SK-N-SH (cell line): ENCODE data around the gene ADGRA1. TPM values are rescaled to one million over a fixed set of nuclear protein-coding genes. Genes with fewer than 3 reads are reported as not detected.

ENCODE experiments used
- CTCF ChIA-PET: fragments of 300-600, 350-600 bp; formaldehyde crosslinking; extraction: SDS; loops from one replicate; lab custom pipeline; 2021; lab: Yijun Ruan, JAX
- POLR2A ChIA-PET: fragments of 350-600 bp; sonication (Branson Sonifier 250); formaldehyde crosslinking; extraction: SDS; loops from one replicate; lab custom pipeline; 2020; ENCODE audit warnings: antibody characterized with exemption, inconsistent platforms; lab: Yijun Ruan, JAX
- DNase-seq: peaks from one replicate; pipeline ENCODE4 v3.0.0; 2012
- H2AFZ ChIP-seq: fragments of 200-600 bp; sonication (generic); 2 replicates; pipeline ENCODE4 v1.8.1; 2016; ENCODE audit warnings: antibody characterized with exemption, mild to moderate bottlenecking, low read depth
- H3F3A ChIP-seq: fragments of 200-600 bp; sonication (generic); replicated peaks from 2 replicates; pipeline ENCODE3; 2016; ENCODE audit warnings: antibody characterized with exemption, mild to moderate bottlenecking; ENCODE audit not compliant: insufficient read depth
- H3K27ac ChIP-seq, 2 experiments: fragments of 200-500 bp in 1 of 2; fragments of 200-600 bp in 1 of 2; sonication (Bioruptor generic) in 1 of 2; sonication (generic), shearing (Covaris generic) in 1 of 2; 2 replicates each; pipeline versions ENCODE4 v1.5.1 to v1.6.1; 2014 to 2016; ENCODE audit warnings: low read depth in 2 of 2, inconsistent platforms in 1 of 2, low read length in 1 of 2, mild to moderate bottlenecking in 1 of 2, mixed read lengths in 1 of 2
- H3K27me3 ChIP-seq: fragments of 200-600 bp; sonication (generic), shearing (Covaris generic); 2 replicates; pipeline ENCODE4 v1.6.1; 2016; ENCODE audit warnings: mixed run types; ENCODE audit not compliant: insufficient read depth
- H3K36me3 ChIP-seq, 2 experiments: fragments of 200-500 bp in 1 of 2; fragments of 200-600 bp in 1 of 2; sonication (Bioruptor generic) in 1 of 2; sonication (generic) in 1 of 2; replicated peaks in 1 of 2; 2 replicates each; pipeline versions ENCODE3 to v1.5.1; 2014 to 2016; ENCODE audit warnings: low read length in 1 of 2, mild to moderate bottlenecking in 1 of 2; ENCODE audit not compliant: insufficient read depth in 2 of 2, control insufficient read depth in 1 of 2
- H3K4me1 ChIP-seq, 2 experiments: fragments of 200-500 bp in 1 of 2; fragments of 200-600 bp in 1 of 2; sonication (Bioruptor generic) in 1 of 2; sonication (generic), shearing (Covaris generic) in 1 of 2; 2 replicates each; pipeline versions ENCODE4 v1.5.1 to v1.6.1; 2014 to 2016; ENCODE audit warnings: low read depth in 1 of 2, low read length in 1 of 2, mixed run types in 1 of 2; ENCODE audit not compliant: insufficient read depth in 2 of 2, control insufficient read depth in 1 of 2
- H3K4me2 ChIP-seq: fragments of 200-600 bp; sonication (generic), shearing (Covaris generic); 2 replicates; pipeline ENCODE4 v1.6.1; 2017; ENCODE audit warnings: mixed run types
- H3K4me3 ChIP-seq, 2 experiments: fragments of 200-500 bp in 1 of 2; fragments of 200-600 bp in 1 of 2; sonication (Bioruptor generic) in 1 of 2; sonication (generic), shearing (Covaris generic) in 1 of 2; 2 replicates each; pipeline versions ENCODE4 v1.5.1 to v1.8.1; 2014 to 2016; ENCODE audit warnings: low read depth in 2 of 2, inconsistent platforms in 1 of 2, low read length in 1 of 2, mild to moderate bottlenecking in 1 of 2, mixed read lengths in 1 of 2, moderate library complexity in 1 of 2
- H3K79me2 ChIP-seq: fragments of 200-600 bp; sonication (generic); 2 replicates; pipeline ENCODE4 v1.8.1; 2017; ENCODE audit warnings: mild to moderate bottlenecking; ENCODE audit not compliant: insufficient read depth
- H3K9ac ChIP-seq: fragments of 200-600 bp; sonication (generic); 2 replicates; pipeline ENCODE4 v1.6.1; 2017; ENCODE audit warnings: mixed run types
- H3K9me2 ChIP-seq: fragments of 200-600 bp; sonication (generic); 2 replicates; pipeline ENCODE4 v1.6.1; 2017; ENCODE audit warnings: mixed run types
- H3K9me3 ChIP-seq: fragments of 200-600 bp; sonication (generic); 2 replicates; pipeline ENCODE4 v1.6.1; 2017; ENCODE audit warnings: mixed run types, mild to moderate bottlenecking, moderate library complexity
- H4K20me1 ChIP-seq: fragments of 200-600 bp; sonication (generic); 2 replicates; pipeline ENCODE4 v1.6.1; 2017; ENCODE audit warnings: mild to moderate bottlenecking, mixed run types; ENCODE audit not compliant: insufficient read depth
- EP300 ChIP-seq, 2 experiments: IDR thresholded peaks; 2 replicates each; pipeline versions ENCODE4 v1.4.0 to v1.6.1; 2012; ENCODE audit warnings: borderline replicate concordance in 1 of 2, low read depth in 1 of 2, low read length in 1 of 2
- FOSL2 ChIP-seq: IDR thresholded peaks from 2 replicates; pipeline ENCODE4 v1.4.0; 2012; ENCODE audit warnings: low read depth, mild to moderate bottlenecking, moderate library complexity, borderline replicate concordance
- GABPA ChIP-seq: IDR thresholded peaks from 2 replicates; pipeline ENCODE4 v1.4.0; 2012; ENCODE audit warnings: low read depth, mild to moderate bottlenecking
- GATA2 ChIP-seq: sonication (generic); formaldehyde crosslinking; IDR thresholded peaks from 2 replicates; pipeline ENCODE4 v1.5.0; 2020; ENCODE audit warnings: mild to moderate bottlenecking, missing genetic modification reagents
- MXI1 ChIP-seq: IDR thresholded peaks from 2 replicates; pipeline ENCODE4 v1.6.1; 2012; ENCODE audit warnings: mild to moderate bottlenecking, low read depth, low read length, improper control_type of control experiment
- NFIC ChIP-seq: IDR thresholded peaks from 2 replicates; pipeline ENCODE4 v1.4.0; 2012; ENCODE audit warnings: borderline replicate concordance
- POLR2AphosphoS5 ChIP-seq: IDR thresholded peaks from 2 replicates; pipeline ENCODE4 v1.6.1; 2012; ENCODE audit warnings: low read depth, low read length
- RCOR1 ChIP-seq: fragments of 150-350 bp; IDR thresholded peaks from 2 replicates; pipeline ENCODE4 v1.6.1; 2017; ENCODE audit warnings: antibody characterized with exemption, low read length
- SIN3A ChIP-seq: IDR thresholded peaks from 2 replicates; pipeline ENCODE4 v1.6.1; 2012; ENCODE audit warnings: low read depth, mild to moderate bottlenecking, low read length, moderate library complexity, borderline replicate concordance
- TEAD4 ChIP-seq: IDR thresholded peaks from 2 replicates; pipeline ENCODE4 v1.4.0; 2012; ENCODE audit warnings: mild to moderate bottlenecking, borderline replicate concordance; ENCODE audit not compliant: insufficient read depth
- WGBS: methylation state at CpG from one replicate; pipeline ENCODE4 v1.1.6; 2017; ENCODE audit warnings: low lambda C conversion rate; 5-methylcytosine and 5-hydroxymethylcytosine counted together
- polyA plus RNA-seq, 3 experiments: library from polyadenylated mRNA; depleted of rRNA; stranded (reverse); fragments of >200 nt; gene quantifications; 2 replicates each; pipeline ENCODE4 v1.2.3, GENCODE V29; 2012
- TF ChIP-seq, protein P1 (sequence below): IDR thresholded peaks from 2 replicates; pipeline ENCODE4 v1.4.0; 2012; ENCODE audit warnings: low read depth, borderline replicate concordance
- TF ChIP-seq, protein P2 (sequence below): IDR thresholded peaks from 2 replicates; pipeline ENCODE4 v1.4.0; 2012; ENCODE audit warnings: low read depth
- TF ChIP-seq, protein P3 (sequence below): fragments of 200-600 bp; sonication (generic); IDR thresholded peaks from 2 replicates; pipeline ENCODE4 v1.6.1; 2017; ENCODE audit warnings: antibody characterized with exemption, mild to moderate bottlenecking, moderate library complexity
- TF ChIP-seq, protein P4 (sequence below): IDR thresholded peaks from 2 replicates; pipeline ENCODE4 v1.4.0; 2012; ENCODE audit warnings: low read depth, borderline replicate concordance

Gene ADGRA1
- polyA plus RNA-seq, 1 of the 3 experiments (the other 2 are of a cell fraction) = not detected

DNA sequence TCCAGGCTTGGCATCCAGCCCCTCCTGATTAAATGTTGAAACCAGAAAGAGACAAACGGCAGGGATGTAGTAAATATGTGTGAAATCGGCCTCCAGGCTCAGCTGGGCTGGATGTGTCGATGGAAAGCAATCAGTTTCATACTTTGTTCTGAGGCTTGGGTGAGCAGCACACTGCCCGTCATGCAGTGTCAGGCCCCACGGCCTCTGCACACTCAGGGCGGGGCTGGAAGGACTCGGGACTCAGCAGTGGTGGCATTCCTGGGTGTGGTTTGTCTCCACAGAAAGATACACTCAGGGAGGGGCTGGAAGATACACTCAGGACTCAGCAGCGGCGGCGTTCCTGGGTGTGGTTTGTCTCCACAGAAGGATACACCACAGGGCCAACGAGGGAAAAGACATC lies 22.0 kb downstream of the ADGRA1 start:
- ChIA-PET POLR2A (no interaction called here), CTCF (no interaction called here)
- Histone ChIP-seq H3K4me1 (no peaks in the 10 kb centered on the region), H3K36me3 (no peaks in the 10 kb centered on the region), H3F3A (no peaks in the 10 kb centered on the region), H3K4me3 (no peak overlapping the region), H3K27me3 (no peaks in the 10 kb centered on the region), H3K79me2 (no peaks in the 10 kb centered on the region), H4K20me1 (no peaks in the 10 kb centered on the region), H3K9me3 (no peaks in the 10 kb centered on the region), H3K9ac (no peak overlapping the region), H3K9me2 (no peaks in the 10 kb centered on the region), H3K27ac (no peak overlapping the region), H3K4me2 (no peak overlapping the region), H2AFZ (no peak overlapping the region)
- no peak for DNase-seq
- WGBS = 2% methylated on average over 7 of the region's 11 CpGs
- no peak for TF ChIP-seq GABPA
- no peak for TF ChIP-seq MXI1
- no peak for TF ChIP-seq GATA2 (CRISPR knock-in tag)
- no peak for TF ChIP-seq FOSL2
- TF ChIP-seq NFIC = no peak
- TF ChIP-seq, protein P1, sequence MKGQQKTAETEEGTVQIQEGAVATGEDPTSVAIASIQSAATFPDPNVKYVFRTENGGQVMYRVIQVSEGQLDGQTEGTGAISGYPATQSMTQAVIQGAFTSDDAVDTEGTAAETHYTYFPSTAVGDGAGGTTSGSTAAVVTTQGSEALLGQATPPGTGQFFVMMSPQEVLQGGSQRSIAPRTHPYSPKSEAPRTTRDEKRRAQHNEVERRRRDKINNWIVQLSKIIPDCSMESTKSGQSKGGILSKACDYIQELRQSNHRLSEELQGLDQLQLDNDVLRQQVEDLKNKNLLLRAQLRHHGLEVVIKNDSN = no peak
- TF ChIP-seq, protein P2, sequence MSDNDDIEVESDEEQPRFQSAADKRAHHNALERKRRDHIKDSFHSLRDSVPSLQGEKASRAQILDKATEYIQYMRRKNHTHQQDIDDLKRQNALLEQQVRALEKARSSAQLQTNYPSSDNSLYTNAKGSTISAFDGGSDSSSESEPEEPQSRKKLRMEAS = no peak
- TF ChIP-seq, protein P3, sequence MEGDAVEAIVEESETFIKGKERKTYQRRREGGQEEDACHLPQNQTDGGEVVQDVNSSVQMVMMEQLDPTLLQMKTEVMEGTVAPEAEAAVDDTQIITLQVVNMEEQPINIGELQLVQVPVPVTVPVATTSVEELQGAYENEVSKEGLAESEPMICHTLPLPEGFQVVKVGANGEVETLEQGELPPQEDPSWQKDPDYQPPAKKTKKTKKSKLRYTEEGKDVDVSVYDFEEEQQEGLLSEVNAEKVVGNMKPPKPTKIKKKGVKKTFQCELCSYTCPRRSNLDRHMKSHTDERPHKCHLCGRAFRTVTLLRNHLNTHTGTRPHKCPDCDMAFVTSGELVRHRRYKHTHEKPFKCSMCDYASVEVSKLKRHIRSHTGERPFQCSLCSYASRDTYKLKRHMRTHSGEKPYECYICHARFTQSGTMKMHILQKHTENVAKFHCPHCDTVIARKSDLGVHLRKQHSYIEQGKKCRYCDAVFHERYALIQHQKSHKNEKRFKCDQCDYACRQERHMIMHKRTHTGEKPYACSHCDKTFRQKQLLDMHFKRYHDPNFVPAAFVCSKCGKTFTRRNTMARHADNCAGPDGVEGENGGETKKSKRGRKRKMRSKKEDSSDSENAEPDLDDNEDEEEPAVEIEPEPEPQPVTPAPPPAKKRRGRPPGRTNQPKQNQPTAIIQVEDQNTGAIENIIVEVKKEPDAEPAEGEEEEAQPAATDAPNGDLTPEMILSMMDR = no peak
- TF ChIP-seq EP300 (IDR thresholded peaks at IDR 0.05; ENCODE audit: borderline replicate concordance in 1 of 2, low read depth in 1 of 2, low read length in 1 of 2) = no peak
- TF ChIP-seq, protein P4, sequence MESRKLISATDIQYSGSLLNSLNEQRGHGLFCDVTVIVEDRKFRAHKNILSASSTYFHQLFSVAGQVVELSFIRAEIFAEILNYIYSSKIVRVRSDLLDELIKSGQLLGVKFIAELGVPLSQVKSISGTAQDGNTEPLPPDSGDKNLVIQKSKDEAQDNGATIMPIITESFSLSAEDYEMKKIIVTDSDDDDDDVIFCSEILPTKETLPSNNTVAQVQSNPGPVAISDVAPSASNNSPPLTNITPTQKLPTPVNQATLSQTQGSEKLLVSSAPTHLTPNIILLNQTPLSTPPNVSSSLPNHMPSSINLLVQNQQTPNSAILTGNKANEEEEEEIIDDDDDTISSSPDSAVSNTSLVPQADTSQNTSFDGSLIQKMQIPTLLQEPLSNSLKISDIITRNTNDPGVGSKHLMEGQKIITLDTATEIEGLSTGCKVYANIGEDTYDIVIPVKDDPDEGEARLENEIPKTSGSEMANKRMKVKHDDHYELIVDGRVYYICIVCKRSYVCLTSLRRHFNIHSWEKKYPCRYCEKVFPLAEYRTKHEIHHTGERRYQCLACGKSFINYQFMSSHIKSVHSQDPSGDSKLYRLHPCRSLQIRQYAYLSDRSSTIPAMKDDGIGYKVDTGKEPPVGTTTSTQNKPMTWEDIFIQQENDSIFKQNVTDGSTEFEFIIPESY = no peak
- TF ChIP-seq RCOR1 = no peak
- no peak for TF ChIP-seq TEAD4
- TF ChIP-seq POLR2AphosphoS5 = no peak
- TF ChIP-seq SIN3A = no peak
